Liver (tissue), 9 donors: ENCODE data around the gene SYNJ2. TPM values are rescaled to one million over a fixed set of nuclear protein-coding genes. Genes with fewer than 3 reads are reported as not detected.

ENCODE experiments used
- DNase-seq: peaks from one replicate; pipeline ENCODE4 v3.0.0-alpha.2; 2017; ENCODE audit warnings: low spot score
- H3K27ac ChIP-seq, 2 donors: one replicate each; pipeline ENCODE4 v1.7.0; 2013; ENCODE audit warnings: inconsistent platforms in 2 of 2, low read length in 2 of 2, control low read depth in 1 of 2, low read depth in 1 of 2, mild to moderate bottlenecking in 1 of 2
- H3K27me3 ChIP-seq, 4 donors: one replicate each; pipeline versions ENCODE4 v1.6.1 to v1.7.0; 2013; ENCODE audit warnings: low read length in 3 of 4, inconsistent platforms in 1 of 4, mild to moderate bottlenecking in 1 of 4, moderate library complexity in 1 of 4; ENCODE audit not compliant: control insufficient read depth in 4 of 4, insufficient read depth in 4 of 4
- H3K36me3 ChIP-seq, 4 donors: one replicate each; pipeline versions ENCODE4 v1.6.1 to v1.7.0; 2013; ENCODE audit warnings: low read length in 3 of 4, mild to moderate bottlenecking in 3 of 4, low read depth in 1 of 4, moderate library complexity in 1 of 4; ENCODE audit not compliant: control insufficient read depth in 4 of 4, insufficient read depth in 3 of 4
- H3K4me1 ChIP-seq, 4 donors: one replicate each; pipeline versions ENCODE4 v1.6.1 to v1.7.0; 2013; ENCODE audit warnings: low read length in 3 of 4, mild to moderate bottlenecking in 3 of 4, moderate library complexity in 1 of 4; ENCODE audit not compliant: control insufficient read depth in 4 of 4, insufficient read depth in 4 of 4
- H3K4me3 ChIP-seq, 3 donors: one replicate each; pipeline versions ENCODE4 v1.6.1 to v1.7.0; 2013; ENCODE audit warnings: low read length in 3 of 3, control low read depth in 1 of 3, low read depth in 1 of 3, mild to moderate bottlenecking in 1 of 3
- H3K9ac ChIP-seq, 2 donors: one replicate each; pipeline ENCODE4 v1.7.0; 2013; ENCODE audit warnings: low read length in 2 of 2, mild to moderate bottlenecking in 2 of 2, moderate library complexity in 2 of 2, control low read depth in 1 of 2, low read depth in 1 of 2
- H3K9me3 ChIP-seq, 4 donors: one replicate each; pipeline versions ENCODE4 v1.6.1 to v1.7.0; 2013; ENCODE audit warnings: low read length in 3 of 4; ENCODE audit not compliant: control insufficient read depth in 4 of 4
- EGR1 ChIP-seq, 2 donors: IDR thresholded peaks; 2 replicates each; pipeline ENCODE4 v1.6.1; 2016 to 2018; ENCODE audit warnings: antibody characterized with exemption in 2 of 2, low read depth in 2 of 2
- FOXA2 ChIP-seq: IDR thresholded peaks from 2 replicates; pipeline ENCODE4 v1.6.1; 2016; ENCODE audit warnings: antibody characterized with exemption
- GABPA ChIP-seq, 2 donors: IDR thresholded peaks in 1 of 2; conservative IDR thresholded peaks in 1 of 2; 2 replicates each; pipeline ENCODE4 v1.6.1; 2016; ENCODE audit warnings: antibody characterized with exemption in 2 of 2, mild to moderate bottlenecking in 1 of 2, moderate library complexity in 1 of 2
- HNF4A ChIP-seq, 2 donors: conservative IDR thresholded peaks; 2 replicates each; pipeline ENCODE4 v1.6.1; 2016; ENCODE audit warnings: antibody characterized with exemption in 2 of 2, mild to moderate bottlenecking in 2 of 2
- HNF4G ChIP-seq: IDR thresholded peaks from 2 replicates; pipeline ENCODE4 v1.6.1; 2016; ENCODE audit warnings: antibody characterized with exemption
- JUND ChIP-seq, 2 donors: IDR thresholded peaks; 2 replicates each; pipeline ENCODE4 v1.6.1; 2016; ENCODE audit warnings: antibody characterized with exemption in 2 of 2
- NR2F2 ChIP-seq: IDR thresholded peaks from 2 replicates; pipeline ENCODE4 v1.6.1; 2016; ENCODE audit warnings: antibody characterized with exemption
- RAD21 ChIP-seq, 2 donors: IDR thresholded peaks; 2 replicates each; pipeline ENCODE4 v1.6.1; 2016; ENCODE audit warnings: antibody characterized with exemption in 2 of 2, mild to moderate bottlenecking in 2 of 2
- SP1 ChIP-seq: IDR thresholded peaks from 2 replicates; pipeline ENCODE4 v1.6.1; 2018; ENCODE audit warnings: antibody characterized with exemption, mild to moderate bottlenecking
- TAF1 ChIP-seq: conservative IDR thresholded peaks from 2 replicates; pipeline ENCODE4 v1.6.1; 2016; ENCODE audit warnings: antibody characterized with exemption, mild to moderate bottlenecking
- YY1 ChIP-seq: IDR thresholded peaks from 2 replicates; pipeline ENCODE4 v1.6.1; 2016; ENCODE audit warnings: antibody characterized with exemption, mild to moderate bottlenecking
- WGBS: extraction: QIAGEN DNeasy Blood & Tissue Kit; methylation state at CpG from one replicate; pipeline ENCODE4 v1.1.7; 2013; 5-methylcytosine and 5-hydroxymethylcytosine counted together
- polyA plus RNA-seq, 2 donors: library from polyadenylated mRNA; stranded (reverse) in 1 of 2; unstranded in 1 of 2; fragments of 200-250 nt in 1 of 2; fragments of >200 nt in 1 of 2; fragmentation: Nextera tagmentation in 1 of 2; extraction: Ambion mirVana in 1 of 2; gene quantifications; one replicate each; pipeline versions ENCODE4 v1.2.1 to v1.2.3, GENCODE V29; 2013 to 2015
- total RNA-seq, 2 donors: library from RNA; depleted of rRNA; stranded (reverse); fragments of >200 nt; gene quantifications; one replicate each; pipeline ENCODE4 v1.2.3, GENCODE V29; 2014
- TF ChIP-seq, protein P1 (sequence below): IDR thresholded peaks from 2 replicates; pipeline ENCODE4 v1.6.1; 2016; ENCODE audit warnings: antibody characterized with exemption
- TF ChIP-seq, protein P2 (sequence below): IDR thresholded peaks from 2 replicates; pipeline ENCODE4 v1.6.1; 2016; ENCODE audit warnings: antibody characterized with exemption
- TF ChIP-seq, protein P3 (sequence below): IDR thresholded peaks from 2 replicates; pipeline ENCODE4 v1.6.1; 2016; ENCODE audit warnings: antibody characterized with exemption
- TF ChIP-seq, protein P4 (sequence below): fragments of 150-350 bp; IDR thresholded peaks from 2 replicates; pipeline ENCODE4 v1.5.1; 2017; ENCODE audit warnings: improper control_type of control experiment, low read depth, low read length; ENCODE audit not compliant: missing input control
- donor health status: healthy.
- donor health status: healthy.
- donor health status: healthy.
- donor health status: healthy.
- donor health status: healthy.

The SYNJ2 gene
- total and polyA plus RNA-seq, 4 donors, result 2.4 to 8.9 (median 3.2) TPM

DNA sequence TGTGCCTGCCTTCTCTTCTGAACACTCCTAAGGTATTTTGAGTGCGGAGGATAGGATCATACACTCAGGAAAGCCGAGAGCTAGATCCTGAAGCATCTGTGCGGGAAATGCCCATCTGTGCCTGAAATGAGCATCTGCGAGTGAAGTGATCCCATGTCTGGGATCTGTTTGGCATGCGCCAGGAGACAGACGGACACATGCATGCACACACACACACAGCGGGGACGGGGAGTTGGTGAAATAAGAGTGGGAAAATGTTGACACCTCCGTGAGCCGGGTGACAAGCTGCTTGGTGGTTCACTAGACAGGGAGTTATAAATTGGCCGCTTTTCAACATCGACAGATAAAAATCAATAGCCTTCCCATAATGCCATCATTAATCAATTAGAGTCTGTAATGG, 13.8 kb downstream of the SYNJ2 start:
- H3K4me1 ChIP-seq, result peaks cover 8 to 46% (median 18%) of the 10 kb centered on the region in 4 donors
- H3K4me3 ChIP-seq, result no peak overlapping the region
- no peaks in the 10 kb centered on the region for H3K36me3 ChIP-seq
- TF ChIP-seq, protein P1, sequence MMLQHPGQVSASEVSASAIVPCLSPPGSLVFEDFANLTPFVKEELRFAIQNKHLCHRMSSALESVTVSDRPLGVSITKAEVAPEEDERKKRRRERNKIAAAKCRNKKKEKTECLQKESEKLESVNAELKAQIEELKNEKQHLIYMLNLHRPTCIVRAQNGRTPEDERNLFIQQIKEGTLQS, result no peak
- TF ChIP-seq TAF1, result no peak
- no peak for TF ChIP-seq NR2F2
- no peak for TF ChIP-seq JUND (IDR thresholded peaks at IDR 0.05)
- no peak for TF ChIP-seq HNF4G
- no peak for DNase-seq
- no peaks in the 10 kb centered on the region for H3K27me3 ChIP-seq
- H3K9ac ChIP-seq, result no peak overlapping the region
- WGBS, result 83% methylated on average over 12 of the region's 12 CpGs
- H3K27ac ChIP-seq, result no peak overlapping the region
- no peaks in the 10 kb centered on the region for H3K9me3 ChIP-seq

DNA sequence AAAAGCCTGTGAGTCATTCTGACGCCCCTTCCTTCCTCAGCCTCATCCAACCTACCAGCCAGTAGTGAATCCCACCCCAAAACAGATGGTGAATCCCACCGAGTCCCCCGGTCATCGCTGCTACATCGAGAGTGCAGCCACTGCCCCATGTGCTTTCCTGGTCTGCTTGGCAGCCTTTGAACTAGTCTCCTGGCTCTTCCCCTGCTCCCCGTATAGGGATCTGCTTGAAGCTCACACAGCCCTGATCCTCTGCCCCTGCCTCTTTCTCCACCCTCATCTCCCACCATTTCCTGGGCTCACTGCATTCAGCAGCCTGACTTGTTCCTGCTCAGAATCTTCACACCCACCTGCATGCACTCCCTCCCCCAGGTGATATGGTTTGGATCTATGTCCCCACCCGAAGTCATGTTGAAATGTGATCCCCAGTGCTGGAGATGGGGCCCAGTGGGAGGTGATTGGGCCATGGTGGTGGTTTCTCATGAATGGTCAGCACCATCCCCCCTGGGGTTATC, 14.6 kb downstream of the SYNJ2 start:
- Histone ChIP-seq H3K36me3 (no peaks in the 10 kb centered on the region), H3K4me1 (peaks cover 6 to 39% (median 15%) of the 10 kb centered on the region in 4 donors), H3K9me3 (no peaks in the 10 kb centered on the region), H3K9ac (no peak overlapping the region), H3K27ac (no peak overlapping the region), H3K4me3 (no peak overlapping the region), H3K27me3 (no peaks in the 10 kb centered on the region)
- TF ChIP-seq, protein P2, sequence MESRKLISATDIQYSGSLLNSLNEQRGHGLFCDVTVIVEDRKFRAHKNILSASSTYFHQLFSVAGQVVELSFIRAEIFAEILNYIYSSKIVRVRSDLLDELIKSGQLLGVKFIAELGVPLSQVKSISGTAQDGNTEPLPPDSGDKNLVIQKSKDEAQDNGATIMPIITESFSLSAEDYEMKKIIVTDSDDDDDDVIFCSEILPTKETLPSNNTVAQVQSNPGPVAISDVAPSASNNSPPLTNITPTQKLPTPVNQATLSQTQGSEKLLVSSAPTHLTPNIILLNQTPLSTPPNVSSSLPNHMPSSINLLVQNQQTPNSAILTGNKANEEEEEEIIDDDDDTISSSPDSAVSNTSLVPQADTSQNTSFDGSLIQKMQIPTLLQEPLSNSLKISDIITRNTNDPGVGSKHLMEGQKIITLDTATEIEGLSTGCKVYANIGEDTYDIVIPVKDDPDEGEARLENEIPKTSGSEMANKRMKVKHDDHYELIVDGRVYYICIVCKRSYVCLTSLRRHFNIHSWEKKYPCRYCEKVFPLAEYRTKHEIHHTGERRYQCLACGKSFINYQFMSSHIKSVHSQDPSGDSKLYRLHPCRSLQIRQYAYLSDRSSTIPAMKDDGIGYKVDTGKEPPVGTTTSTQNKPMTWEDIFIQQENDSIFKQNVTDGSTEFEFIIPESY, result no peak
- no peak for TF ChIP-seq FOXA2
- TF ChIP-seq RAD21 (IDR thresholded peaks at IDR 0.05), result no peak
- no peak for TF ChIP-seq NR2F2
- no peak for TF ChIP-seq SP1
- TF ChIP-seq, protein P3, sequence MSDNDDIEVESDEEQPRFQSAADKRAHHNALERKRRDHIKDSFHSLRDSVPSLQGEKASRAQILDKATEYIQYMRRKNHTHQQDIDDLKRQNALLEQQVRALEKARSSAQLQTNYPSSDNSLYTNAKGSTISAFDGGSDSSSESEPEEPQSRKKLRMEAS, result no peak
- TF ChIP-seq HNF4G, result no peak
- TF ChIP-seq YY1, result no peak
- no peak for TF ChIP-seq GABPA (IDR thresholded peaks at IDR 0.05 in 1 of 2, conservative IDR thresholded peaks at IDR 0.05 in 1 of 2)
- TF ChIP-seq, protein P1, result no peak
- 93% methylated on average over 7 of the region's 7 CpGs for WGBS
- no peak for DNase-seq

DNA sequence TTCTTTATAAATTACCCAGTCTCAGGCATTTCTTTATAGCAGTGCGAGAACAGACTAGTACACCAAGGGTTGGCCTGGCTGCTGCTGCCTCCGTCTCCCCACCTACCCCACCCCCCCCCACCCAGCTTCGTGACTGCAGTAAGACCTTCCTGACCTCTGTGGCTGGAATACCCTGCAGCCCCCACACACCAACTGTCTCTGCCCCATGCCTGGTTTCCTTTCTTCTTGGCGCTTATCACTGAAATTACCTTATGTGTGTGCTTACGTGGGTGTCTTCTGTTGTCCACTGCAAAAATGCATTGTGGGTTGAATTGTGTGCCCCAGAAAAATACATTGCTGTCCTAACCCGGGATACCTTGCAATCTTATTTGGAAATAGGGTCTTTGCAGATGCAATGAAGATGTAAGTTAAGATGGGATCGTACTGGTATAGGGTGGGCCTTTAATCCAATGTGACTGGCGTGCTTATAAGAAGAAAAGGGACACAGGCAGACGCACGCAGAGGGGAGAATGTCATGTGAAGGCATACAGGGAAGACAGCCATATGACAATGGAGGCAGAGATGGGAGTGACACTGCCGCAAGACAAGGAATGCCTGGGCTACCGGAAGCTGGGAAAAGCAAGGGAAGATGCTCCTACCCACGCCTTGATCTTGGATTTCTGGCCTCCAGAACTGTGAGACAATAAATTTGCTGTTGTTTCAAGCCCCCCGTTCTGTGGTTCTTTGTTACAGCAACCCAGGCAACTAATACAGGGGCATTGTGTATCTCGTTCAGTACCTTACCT, 15.4 kb downstream of the SYNJ2 start:
- Histone ChIP-seq H3K4me3 (no peak overlapping the region), H3K4me1 (peaks cover 6 to 39% (median 15%) of the 10 kb centered on the region in 4 donors), H3K9ac (no peak overlapping the region), H3K9me3 (no peaks in the 10 kb centered on the region), H3K27ac (no peak overlapping the region), H3K36me3 (no peaks in the 10 kb centered on the region), H3K27me3 (no peaks in the 10 kb centered on the region)
- TF ChIP-seq, protein P4, sequence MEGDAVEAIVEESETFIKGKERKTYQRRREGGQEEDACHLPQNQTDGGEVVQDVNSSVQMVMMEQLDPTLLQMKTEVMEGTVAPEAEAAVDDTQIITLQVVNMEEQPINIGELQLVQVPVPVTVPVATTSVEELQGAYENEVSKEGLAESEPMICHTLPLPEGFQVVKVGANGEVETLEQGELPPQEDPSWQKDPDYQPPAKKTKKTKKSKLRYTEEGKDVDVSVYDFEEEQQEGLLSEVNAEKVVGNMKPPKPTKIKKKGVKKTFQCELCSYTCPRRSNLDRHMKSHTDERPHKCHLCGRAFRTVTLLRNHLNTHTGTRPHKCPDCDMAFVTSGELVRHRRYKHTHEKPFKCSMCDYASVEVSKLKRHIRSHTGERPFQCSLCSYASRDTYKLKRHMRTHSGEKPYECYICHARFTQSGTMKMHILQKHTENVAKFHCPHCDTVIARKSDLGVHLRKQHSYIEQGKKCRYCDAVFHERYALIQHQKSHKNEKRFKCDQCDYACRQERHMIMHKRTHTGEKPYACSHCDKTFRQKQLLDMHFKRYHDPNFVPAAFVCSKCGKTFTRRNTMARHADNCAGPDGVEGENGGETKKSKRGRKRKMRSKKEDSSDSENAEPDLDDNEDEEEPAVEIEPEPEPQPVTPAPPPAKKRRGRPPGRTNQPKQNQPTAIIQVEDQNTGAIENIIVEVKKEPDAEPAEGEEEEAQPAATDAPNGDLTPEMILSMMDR, result no peak
- TF ChIP-seq EGR1 (IDR thresholded peaks at IDR 0.05; ENCODE audit: low read depth in 2 of 2) (no peak), HNF4A (conservative IDR thresholded peaks at IDR 0.05) (no peak), NR2F2 (no peak), FOXA2 (no peak)
- TF ChIP-seq, protein P3, result no peak
- TF ChIP-seq, protein P1, result no peak
- WGBS, result 95% methylated on average over 15 of the region's 15 CpGs
- DNase-seq, result no peak
